GM23338 (cell line): ENCODE measurements around the gene KRT3. TPM values are rescaled to one million over a fixed set of nuclear protein-coding genes. Genes with fewer than 3 reads are reported as not detected.

Source experiments
- ATAC-seq: fragments of 200-7000 bp; cut with Tn5 transposase; 3 replicates; pipeline ENCODE4 v1.9.1; 2020
- DNase-seq: peaks from one replicate; pipeline ENCODE4 v3.0.0-alpha.2; 2015; ENCODE audit warnings: low spot score
- H2AFZ ChIP-seq: fragments of 200-600 bp; sonication (generic); 2 replicates; pipeline ENCODE4 v1.8.0; 2016; ENCODE audit warnings: antibody characterized with exemption, mild to moderate bottlenecking, moderate library complexity
- H3F3A ChIP-seq: fragments of 200-600 bp; sonication (generic); replicated peaks from 2 replicates; pipeline ENCODE4 v1.8.0; 2017; ENCODE audit warnings: antibody characterized with exemption, mixed run types, low read depth
- H3K27ac ChIP-seq: fragments of 200-600 bp; sonication (generic); 2 replicates; pipeline ENCODE4 v1.6.1; 2016; ENCODE audit warnings: low read depth
- H3K27me3 ChIP-seq: fragments of 200-600 bp; sonication (generic); 2 replicates; pipeline ENCODE4 v1.8.0; 2016; ENCODE audit warnings: mild to moderate bottlenecking, mixed run types, moderate library complexity; ENCODE audit not compliant: insufficient read depth
- H3K36me3 ChIP-seq: fragments of 200-600 bp; sonication (generic); 2 replicates; pipeline ENCODE4 v1.8.0; 2016; ENCODE audit warnings: mild to moderate bottlenecking; ENCODE audit not compliant: insufficient read depth
- H3K4me1 ChIP-seq: fragments of 200-600 bp; sonication (generic); 2 replicates; pipeline ENCODE4 v1.8.0; 2016; ENCODE audit warnings: mild to moderate bottlenecking, moderate library complexity; ENCODE audit not compliant: insufficient read depth
- H3K4me2 ChIP-seq: fragments of 200-600 bp; sonication (generic); 2 replicates; pipeline ENCODE4 v1.7.1; 2017; ENCODE audit warnings: mixed run types
- H3K4me3 ChIP-seq: fragments of 200-600 bp; sonication (generic); 2 replicates; pipeline ENCODE4 v1.6.1; 2016; ENCODE audit warnings: mixed run types
- H3K79me2 ChIP-seq: fragments of 200-600 bp; sonication (generic); replicated peaks from 2 replicates; pipeline ENCODE4 v1.8.0; 2017; ENCODE audit warnings: mild to moderate bottlenecking; ENCODE audit not compliant: insufficient read depth
- H3K9me2 ChIP-seq: fragments of 200-600 bp; sonication (generic); 2 replicates; pipeline ENCODE4 v1.8.0; 2017; ENCODE audit not compliant: insufficient read depth
- H4K20me1 ChIP-seq: fragments of 200-600 bp; sonication (generic); replicated peaks from 2 replicates; pipeline ENCODE4 v1.8.0; 2017; ENCODE audit warnings: mild to moderate bottlenecking; ENCODE audit not compliant: insufficient read depth
- H3K27ac Mint-ChIP-seq: 2 replicates; pipeline ENCODE4 v1.8.0; 2020; ENCODE audit warnings: inconsistent platforms, mild to moderate bottlenecking, moderate library complexity, mixed read lengths
- H3K27me3 Mint-ChIP-seq: 3 replicates; pipeline ENCODE4 v1.8.0; 2022; ENCODE audit warnings: low read depth, mild to moderate bottlenecking, moderate library complexity, mixed read lengths, inconsistent platforms; ENCODE audit not compliant: insufficient read depth, poor library complexity
- H3K36me3 Mint-ChIP-seq: 3 replicates; pipeline ENCODE4 v1.8.0; 2021; ENCODE audit warnings: low read depth, mild to moderate bottlenecking, inconsistent platforms, moderate library complexity, mixed read lengths
- H3K4me1 Mint-ChIP-seq: 3 replicates; pipeline ENCODE4 v1.8.0; 2020; ENCODE audit warnings: mild to moderate bottlenecking, inconsistent platforms, mixed read lengths
- H3K4me3 Mint-ChIP-seq: 3 replicates; pipeline ENCODE4 v1.8.0; 2021; ENCODE audit warnings: moderate library complexity, mild to moderate bottlenecking, inconsistent platforms, mixed read lengths
- H3K9me3 Mint-ChIP-seq: 3 replicates; pipeline ENCODE4 v1.8.0; 2020; ENCODE audit warnings: moderate library complexity, mild to moderate bottlenecking, inconsistent platforms, mixed read lengths
- CREB1 ChIP-seq: fragments of 250-450 bp; sonication (Bioruptor Pico); IDR thresholded peaks from 2 replicates; pipeline ENCODE4 v1.5.0; 2020; ENCODE audit warnings: low read depth, mild to moderate bottlenecking, moderate library complexity
- EZH2 ChIP-seq: fragments of 200-600 bp; sonication (generic); IDR thresholded peaks from one replicate; pipeline ENCODE4 v1.8.0; 2017; ENCODE audit warnings: antibody characterized with exemption, mild to moderate bottlenecking, low read depth; ENCODE audit not compliant: unreplicated experiment
- EZH2phosphoT487 ChIP-seq: fragments of 200-600 bp; sonication (generic); IDR thresholded peaks from one replicate; pipeline ENCODE4 v1.8.1; 2018; ENCODE audit warnings: antibody characterized with exemption; ENCODE audit not compliant: unreplicated experiment
- JUNB ChIP-seq: IDR thresholded peaks from one replicate; pipeline ENCODE4 v1.6.1; 2016; ENCODE audit warnings: antibody characterized with exemption; ENCODE audit not compliant: unreplicated experiment
- NANOG ChIP-seq: IDR thresholded peaks from 2 replicates; pipeline ENCODE4 v1.6.1; 2016; ENCODE audit warnings: antibody characterized with exemption, borderline replicate concordance
- POLR2AphosphoS5 ChIP-seq: IDR thresholded peaks from 2 replicates; pipeline ENCODE4 v1.6.1; 2016; ENCODE audit warnings: antibody characterized with exemption, low read depth
- STAT1 ChIP-seq: IDR thresholded peaks from one replicate; pipeline ENCODE4 v1.6.1; 2016; ENCODE audit warnings: antibody characterized with exemption; ENCODE audit not compliant: unreplicated experiment
- ZNF114 ChIP-seq: fragments of 250-450 bp; sonication (Bioruptor Pico); IDR thresholded peaks from 2 replicates; pipeline ENCODE4 v1.5.0; 2020; ENCODE audit warnings: mild to moderate bottlenecking, moderate library complexity
- ZNF331 ChIP-seq: fragments of 250-450 bp; sonication (Bioruptor Pico); IDR thresholded peaks from 2 replicates; pipeline ENCODE4 v1.5.0; 2020; ENCODE audit warnings: low read depth, mild to moderate bottlenecking, moderate library complexity
- polyA plus RNA-seq: library from polyadenylated mRNA; unstranded; fragments of >200 nt; fragmentation: Nextera tagmentation; extraction: Ambion mirVana; gene quantifications from 2 replicates; pipeline ENCODE4 v1.2.1, GENCODE V29; 2016
- total RNA-seq: library from RNA; depleted of rRNA; stranded (reverse); fragments of >200 nt; shearing (Covaris generic); gene quantifications from 2 replicates; pipeline ENCODE4 v1.2.3, GENCODE V29; 2014
- TF ChIP-seq, protein P1 (sequence below): fragments of 250-450 bp; sonication (Bioruptor Pico); IDR thresholded peaks from 2 replicates; pipeline ENCODE4 v1.5.0; 2020; ENCODE audit warnings: mild to moderate bottlenecking, moderate library complexity
- TF ChIP-seq, protein P2 (sequence below): IDR thresholded peaks from one replicate; pipeline ENCODE4 v1.6.1; 2018; ENCODE audit warnings: antibody characterized with exemption; ENCODE audit not compliant: unreplicated experiment
- TF ChIP-seq, protein P3 (sequence below): IDR thresholded peaks from 2 replicates; pipeline ENCODE4 v1.6.1; 2016; ENCODE audit warnings: antibody characterized with exemption
- TF ChIP-seq, protein P4 (sequence below), 2 experiments: fragments of 200-600 bp in 1 of 2; sonication (generic) in 1 of 2; conservative IDR thresholded peaks; 2 replicates each; pipeline versions ENCODE4 v1.5.1 to v1.6.1; 2016 to 2017; ENCODE audit warnings: antibody characterized with exemption in 2 of 2, low read depth in 2 of 2, mild to moderate bottlenecking in 2 of 2, moderate library complexity in 1 of 2

Gene KRT3
- total and polyA plus RNA-seq, 2 experiments from 2014 or later, result not detected

DNA sequence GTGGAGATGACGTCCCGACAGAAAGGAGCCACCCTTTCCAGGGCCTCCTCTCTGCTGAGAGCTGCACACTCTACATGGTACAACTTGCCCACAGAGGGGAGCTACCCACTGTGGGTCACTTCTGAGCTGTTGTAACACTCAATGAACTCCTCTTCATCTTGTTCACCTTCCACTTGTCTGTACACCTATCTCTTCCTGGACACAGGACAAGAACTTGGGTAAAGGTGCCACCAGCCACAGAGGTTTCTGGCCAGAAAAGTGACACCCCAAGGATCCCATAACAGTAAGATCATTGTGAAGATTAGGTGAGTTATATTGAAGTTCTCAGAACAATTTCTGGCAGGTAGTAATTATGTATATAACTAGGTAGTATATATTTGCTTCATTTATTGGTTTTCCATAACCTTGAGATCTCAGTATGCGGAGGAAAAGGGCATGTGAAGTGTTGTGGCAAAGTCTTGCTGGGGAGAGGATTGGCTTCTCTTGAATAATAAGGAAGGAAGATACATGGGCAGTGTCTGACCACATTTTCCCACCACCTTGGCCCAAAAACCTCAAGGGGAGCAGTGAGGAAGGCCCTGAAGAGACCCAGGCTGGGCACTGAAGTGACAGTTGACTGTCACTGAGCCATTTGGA is 53.0 kb downstream of the KRT3 start:
- DNase-seq, result no peak
- H2AFZ ChIP-seq, result no peak overlapping the region
- no peaks in the 10 kb centered on the region for H3F3A ChIP-seq
- TF ChIP-seq STAT1 (no peak), ZNF114 (no peak), JUNB (no peak), CREB1 (CRISPR knock-in tag) (no peak), EZH2 (no peak), ZNF331 (no peak), NANOG (no peak), POLR2AphosphoS5 (no peak), EZH2phosphoT487 (no peak)
- TF ChIP-seq, protein P1, sequence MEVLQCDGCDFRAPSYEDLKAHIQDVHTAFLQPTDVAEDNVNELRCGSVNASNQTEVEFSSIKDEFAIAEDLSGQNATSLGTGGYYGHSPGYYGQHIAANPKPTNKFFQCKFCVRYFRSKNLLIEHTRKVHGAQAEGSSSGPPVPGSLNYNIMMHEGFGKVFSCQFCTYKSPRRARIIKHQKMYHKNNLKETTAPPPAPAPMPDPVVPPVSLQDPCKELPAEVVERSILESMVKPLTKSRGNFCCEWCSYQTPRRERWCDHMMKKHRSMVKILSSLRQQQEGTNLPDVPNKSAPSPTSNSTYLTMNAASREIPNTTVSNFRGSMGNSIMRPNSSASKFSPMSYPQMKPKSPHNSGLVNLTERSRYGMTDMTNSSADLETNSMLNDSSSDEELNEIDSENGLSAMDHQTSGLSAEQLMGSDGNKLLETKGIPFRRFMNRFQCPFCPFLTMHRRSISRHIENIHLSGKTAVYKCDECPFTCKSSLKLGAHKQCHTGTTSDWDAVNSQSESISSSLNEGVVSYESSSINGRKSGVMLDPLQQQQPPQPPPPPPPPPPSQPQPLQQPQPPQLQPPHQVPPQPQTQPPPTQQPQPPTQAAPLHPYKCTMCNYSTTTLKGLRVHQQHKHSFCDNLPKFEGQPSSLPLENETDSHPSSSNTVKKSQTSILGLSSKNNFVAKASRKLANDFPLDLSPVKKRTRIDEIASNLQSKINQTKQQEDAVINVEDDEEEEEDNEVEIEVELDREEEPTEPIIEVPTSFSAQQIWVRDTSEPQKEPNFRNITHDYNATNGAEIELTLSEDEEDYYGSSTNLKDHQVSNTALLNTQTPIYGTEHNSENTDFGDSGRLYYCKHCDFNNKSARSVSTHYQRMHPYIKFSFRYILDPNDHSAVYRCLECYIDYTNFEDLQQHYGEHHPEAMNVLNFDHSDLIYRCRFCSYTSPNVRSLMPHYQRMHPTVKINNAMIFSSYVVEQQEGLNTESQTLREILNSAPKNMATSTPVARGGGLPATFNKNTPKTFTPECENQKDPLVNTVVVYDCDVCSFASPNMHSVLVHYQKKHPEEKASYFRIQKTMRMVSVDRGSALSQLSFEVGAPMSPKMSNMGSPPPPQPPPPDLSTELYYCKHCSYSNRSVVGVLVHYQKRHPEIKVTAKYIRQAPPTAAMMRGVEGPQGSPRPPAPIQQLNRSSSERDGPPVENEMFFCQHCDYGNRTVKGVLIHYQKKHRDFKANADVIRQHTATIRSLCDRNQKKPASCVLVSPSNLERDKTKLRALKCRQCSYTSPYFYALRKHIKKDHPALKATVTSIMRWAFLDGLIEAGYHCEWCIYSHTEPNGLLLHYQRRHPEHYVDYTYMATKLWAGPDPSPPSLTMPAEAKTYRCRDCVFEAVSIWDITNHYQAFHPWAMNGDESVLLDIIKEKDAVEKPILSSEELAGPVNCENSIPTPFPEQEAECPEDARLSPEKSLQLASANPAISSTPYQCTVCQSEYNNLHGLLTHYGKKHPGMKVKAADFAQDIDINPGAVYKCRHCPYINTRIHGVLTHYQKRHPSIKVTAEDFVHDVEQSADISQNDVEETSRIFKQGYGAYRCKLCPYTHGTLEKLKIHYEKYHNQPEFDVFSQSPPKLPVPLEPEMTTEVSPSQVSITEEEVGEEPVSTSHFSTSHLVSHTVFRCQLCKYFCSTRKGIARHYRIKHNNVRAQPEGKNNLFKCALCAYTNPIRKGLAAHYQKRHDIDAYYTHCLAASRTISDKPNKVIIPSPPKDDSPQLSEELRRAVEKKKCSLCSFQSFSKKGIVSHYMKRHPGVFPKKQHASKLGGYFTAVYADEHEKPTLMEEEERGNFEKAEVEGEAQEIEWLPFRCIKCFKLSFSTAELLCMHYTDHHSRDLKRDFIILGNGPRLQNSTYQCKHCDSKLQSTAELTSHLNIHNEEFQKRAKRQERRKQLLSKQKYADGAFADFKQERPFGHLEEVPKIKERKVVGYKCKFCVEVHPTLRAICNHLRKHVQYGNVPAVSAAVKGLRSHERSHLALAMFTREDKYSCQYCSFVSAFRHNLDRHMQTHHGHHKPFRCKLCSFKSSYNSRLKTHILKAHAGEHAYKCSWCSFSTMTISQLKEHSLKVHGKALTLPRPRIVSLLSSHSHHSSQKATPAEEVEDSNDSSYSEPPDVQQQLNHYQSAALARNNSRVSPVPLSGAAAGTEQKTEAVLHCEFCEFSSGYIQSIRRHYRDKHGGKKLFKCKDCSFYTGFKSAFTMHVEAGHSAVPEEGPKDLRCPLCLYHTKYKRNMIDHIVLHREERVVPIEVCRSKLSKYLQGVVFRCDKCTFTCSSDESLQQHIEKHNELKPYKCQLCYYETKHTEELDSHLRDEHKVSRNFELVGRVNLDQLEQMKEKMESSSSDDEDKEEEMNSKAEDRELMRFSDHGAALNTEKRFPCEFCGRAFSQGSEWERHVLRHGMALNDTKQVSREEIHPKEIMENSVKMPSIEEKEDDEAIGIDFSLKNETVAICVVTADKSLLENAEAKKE (CRISPR knock-in tag), result no peak
- TF ChIP-seq, protein P2, sequence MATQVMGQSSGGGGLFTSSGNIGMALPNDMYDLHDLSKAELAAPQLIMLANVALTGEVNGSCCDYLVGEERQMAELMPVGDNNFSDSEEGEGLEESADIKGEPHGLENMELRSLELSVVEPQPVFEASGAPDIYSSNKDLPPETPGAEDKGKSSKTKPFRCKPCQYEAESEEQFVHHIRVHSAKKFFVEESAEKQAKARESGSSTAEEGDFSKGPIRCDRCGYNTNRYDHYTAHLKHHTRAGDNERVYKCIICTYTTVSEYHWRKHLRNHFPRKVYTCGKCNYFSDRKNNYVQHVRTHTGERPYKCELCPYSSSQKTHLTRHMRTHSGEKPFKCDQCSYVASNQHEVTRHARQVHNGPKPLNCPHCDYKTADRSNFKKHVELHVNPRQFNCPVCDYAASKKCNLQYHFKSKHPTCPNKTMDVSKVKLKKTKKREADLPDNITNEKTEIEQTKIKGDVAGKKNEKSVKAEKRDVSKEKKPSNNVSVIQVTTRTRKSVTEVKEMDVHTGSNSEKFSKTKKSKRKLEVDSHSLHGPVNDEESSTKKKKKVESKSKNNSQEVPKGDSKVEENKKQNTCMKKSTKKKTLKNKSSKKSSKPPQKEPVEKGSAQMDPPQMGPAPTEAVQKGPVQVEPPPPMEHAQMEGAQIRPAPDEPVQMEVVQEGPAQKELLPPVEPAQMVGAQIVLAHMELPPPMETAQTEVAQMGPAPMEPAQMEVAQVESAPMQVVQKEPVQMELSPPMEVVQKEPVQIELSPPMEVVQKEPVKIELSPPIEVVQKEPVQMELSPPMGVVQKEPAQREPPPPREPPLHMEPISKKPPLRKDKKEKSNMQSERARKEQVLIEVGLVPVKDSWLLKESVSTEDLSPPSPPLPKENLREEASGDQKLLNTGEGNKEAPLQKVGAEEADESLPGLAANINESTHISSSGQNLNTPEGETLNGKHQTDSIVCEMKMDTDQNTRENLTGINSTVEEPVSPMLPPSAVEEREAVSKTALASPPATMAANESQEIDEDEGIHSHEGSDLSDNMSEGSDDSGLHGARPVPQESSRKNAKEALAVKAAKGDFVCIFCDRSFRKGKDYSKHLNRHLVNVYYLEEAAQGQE, result no peak
- TF ChIP-seq, protein P3, sequence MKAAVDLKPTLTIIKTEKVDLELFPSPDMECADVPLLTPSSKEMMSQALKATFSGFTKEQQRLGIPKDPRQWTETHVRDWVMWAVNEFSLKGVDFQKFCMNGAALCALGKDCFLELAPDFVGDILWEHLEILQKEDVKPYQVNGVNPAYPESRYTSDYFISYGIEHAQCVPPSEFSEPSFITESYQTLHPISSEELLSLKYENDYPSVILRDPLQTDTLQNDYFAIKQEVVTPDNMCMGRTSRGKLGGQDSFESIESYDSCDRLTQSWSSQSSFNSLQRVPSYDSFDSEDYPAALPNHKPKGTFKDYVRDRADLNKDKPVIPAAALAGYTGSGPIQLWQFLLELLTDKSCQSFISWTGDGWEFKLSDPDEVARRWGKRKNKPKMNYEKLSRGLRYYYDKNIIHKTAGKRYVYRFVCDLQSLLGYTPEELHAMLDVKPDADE, result no peak
- TF ChIP-seq, protein P4, sequence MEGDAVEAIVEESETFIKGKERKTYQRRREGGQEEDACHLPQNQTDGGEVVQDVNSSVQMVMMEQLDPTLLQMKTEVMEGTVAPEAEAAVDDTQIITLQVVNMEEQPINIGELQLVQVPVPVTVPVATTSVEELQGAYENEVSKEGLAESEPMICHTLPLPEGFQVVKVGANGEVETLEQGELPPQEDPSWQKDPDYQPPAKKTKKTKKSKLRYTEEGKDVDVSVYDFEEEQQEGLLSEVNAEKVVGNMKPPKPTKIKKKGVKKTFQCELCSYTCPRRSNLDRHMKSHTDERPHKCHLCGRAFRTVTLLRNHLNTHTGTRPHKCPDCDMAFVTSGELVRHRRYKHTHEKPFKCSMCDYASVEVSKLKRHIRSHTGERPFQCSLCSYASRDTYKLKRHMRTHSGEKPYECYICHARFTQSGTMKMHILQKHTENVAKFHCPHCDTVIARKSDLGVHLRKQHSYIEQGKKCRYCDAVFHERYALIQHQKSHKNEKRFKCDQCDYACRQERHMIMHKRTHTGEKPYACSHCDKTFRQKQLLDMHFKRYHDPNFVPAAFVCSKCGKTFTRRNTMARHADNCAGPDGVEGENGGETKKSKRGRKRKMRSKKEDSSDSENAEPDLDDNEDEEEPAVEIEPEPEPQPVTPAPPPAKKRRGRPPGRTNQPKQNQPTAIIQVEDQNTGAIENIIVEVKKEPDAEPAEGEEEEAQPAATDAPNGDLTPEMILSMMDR (conservative IDR thresholded peaks at IDR 0.05; ENCODE audit: low read depth in 2 of 2), result no peak
- H3K79me2 ChIP-seq, result no peaks in the 10 kb centered on the region
- 0 out of 2 replicates have a peak, but pooled peaks cover 12% of the 10 kb centered on the region for H3K9me2 ChIP-seq
- Mint-ChIP-seq H3K4me3 (no peak overlapping the region), H3K9me3 (peaks cover 3% of the 10 kb centered on the region; the same call in 1 of the 3 replicates), H3K27ac (no peak overlapping the region), H3K27me3 (peaks cover 12% of the 10 kb centered on the region), H3K36me3 (no peaks in the 10 kb centered on the region; the same call in 2 of the 3 replicates), H3K4me1 (peaks cover 6% of the 10 kb centered on the region; the same call in 1 of the 3 replicates)
- H3K27ac ChIP-seq, result no peak overlapping the region
- H3K4me2 ChIP-seq, result no peak overlapping the region
- H3K4me3 ChIP-seq, result no peak overlapping the region
- 0 out of 2 replicates have a peak, but pooled peaks cover 3% of the 10 kb centered on the region for H4K20me1 ChIP-seq
- no peaks in the 10 kb centered on the region for H3K27me3 ChIP-seq
- no peaks in the 10 kb centered on the region for H3K4me1 ChIP-seq
- no peak for ATAC-seq
- H3K36me3 ChIP-seq, result no peaks in the 10 kb centered on the region
